Skin epidermis (tissue), 12 donors: ENCODE measurements around the gene LRBA.
"Not testable (repeated sequence)": the region's sequence is repeated elsewhere in the genome, so short reads cannot be mapped to it uniquely, and the experiment has no call there.

Experiments used
- H3K27ac ChIP-seq, 21 experiments: fragments of 200-600 bp; sonication (generic) in 11 of 21; one replicate each; pipeline ENCODE4 v1.5.0; 2020; ENCODE audit warnings: mild to moderate bottlenecking in 3 of 21, inconsistent platforms in 2 of 21, moderate library complexity in 2 of 21
- H3K4me3 ChIP-seq, 7 experiments: fragments of 200-600 bp; sonication (generic) in 2 of 7; one replicate each; pipeline ENCODE4 v1.5.0; 2020; ENCODE audit warnings: inconsistent platforms in 2 of 7, mild to moderate bottlenecking in 2 of 7, moderate library complexity in 1 of 7

LRBA gene

DNA sequence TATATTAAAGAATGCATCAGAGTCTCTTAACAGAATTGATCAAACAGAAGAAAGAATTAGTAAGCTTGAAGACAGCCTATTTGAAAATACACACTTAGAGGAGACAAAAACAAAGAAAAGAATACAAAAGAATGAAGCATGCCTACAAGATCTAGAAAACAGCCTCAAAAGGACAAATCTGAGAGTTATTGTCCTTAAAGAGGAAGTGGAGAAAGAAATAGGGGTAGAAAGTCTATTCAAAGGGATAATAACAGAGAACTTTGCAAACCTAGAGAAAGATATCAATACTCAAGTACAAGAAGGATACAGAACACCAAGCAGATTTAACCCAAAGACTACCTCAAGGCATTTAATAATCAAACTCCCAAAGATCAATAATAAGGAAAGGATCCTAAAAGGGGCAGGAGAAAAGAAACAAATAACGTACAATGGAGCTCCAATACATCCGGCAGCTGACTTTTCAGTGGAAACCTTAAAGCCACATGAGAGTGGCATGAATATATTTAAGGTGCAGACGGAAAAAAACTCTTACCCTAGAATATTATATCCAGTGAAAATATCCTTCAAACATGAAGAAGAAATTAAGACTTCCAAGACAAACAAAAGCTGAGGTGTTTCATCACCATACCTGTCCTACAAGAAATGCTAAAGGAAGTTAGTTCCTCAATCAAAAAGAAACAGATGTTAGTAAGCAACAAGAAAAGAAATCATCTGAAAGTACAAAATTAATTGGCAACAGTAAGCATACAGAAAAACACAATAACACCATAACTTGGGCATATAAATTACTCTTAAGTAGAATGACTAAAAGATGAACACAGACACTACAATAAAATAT lies 36.1 kb downstream of the LRBA start:
- Histone ChIP-seq H3K4me3 (no peak overlapping the region), H3K27ac (no peak overlapping the region)

DNA sequence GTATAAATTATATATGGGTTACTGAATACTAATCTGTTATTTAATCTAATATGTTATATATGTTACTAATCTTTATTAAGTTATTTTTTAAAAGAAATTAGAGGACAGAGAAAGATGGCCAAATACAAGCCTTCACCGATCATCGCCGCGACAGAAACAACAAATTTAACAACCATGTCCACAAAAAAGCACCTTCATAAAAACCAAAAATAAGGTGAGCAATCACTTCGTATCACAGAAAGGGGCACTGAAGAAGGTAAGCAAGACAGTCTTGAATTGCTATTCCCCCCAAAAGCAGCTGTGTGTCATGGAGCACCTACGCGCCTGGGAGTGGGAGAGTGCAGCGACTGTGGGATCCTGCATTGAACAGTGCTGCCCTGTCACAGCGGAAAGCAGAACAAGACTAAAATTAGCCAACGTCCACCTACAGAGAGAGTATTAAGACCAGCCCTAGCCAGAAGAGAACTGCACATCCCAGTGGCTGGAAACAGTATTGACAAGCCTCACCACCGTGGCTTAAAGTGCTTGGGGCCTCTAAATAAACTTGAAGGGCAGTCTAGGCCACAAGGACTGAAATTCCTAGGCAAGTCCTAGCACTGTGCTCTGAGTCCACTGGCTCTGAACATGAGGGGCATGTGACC lies 38.5 kb downstream of the LRBA start:
- H3K27ac ChIP-seq = no peak overlapping the region
- no peak overlapping the region for H3K4me3 ChIP-seq

DNA sequence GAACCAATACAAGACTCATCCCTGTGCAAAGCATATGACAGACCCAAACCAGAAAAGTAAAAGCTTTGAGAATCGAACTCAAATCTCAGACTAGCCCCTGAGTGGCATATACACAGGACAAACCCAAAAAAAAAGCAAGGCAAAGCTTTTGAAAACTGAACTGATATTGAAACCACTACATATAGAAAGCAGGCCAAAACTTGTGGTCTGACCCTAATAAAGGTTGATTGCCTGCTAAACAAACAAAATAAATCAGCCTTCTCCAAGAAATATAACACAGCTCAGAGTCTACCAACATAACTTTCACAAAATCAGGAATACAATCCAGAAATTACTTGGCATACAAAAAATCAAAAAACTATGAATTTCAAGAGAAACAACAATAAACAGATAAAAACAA lies 40.3 kb downstream of the LRBA start:
- Histone ChIP-seq H3K4me3 (no peak overlapping the region), H3K27ac (no peak overlapping the region)

DNA sequence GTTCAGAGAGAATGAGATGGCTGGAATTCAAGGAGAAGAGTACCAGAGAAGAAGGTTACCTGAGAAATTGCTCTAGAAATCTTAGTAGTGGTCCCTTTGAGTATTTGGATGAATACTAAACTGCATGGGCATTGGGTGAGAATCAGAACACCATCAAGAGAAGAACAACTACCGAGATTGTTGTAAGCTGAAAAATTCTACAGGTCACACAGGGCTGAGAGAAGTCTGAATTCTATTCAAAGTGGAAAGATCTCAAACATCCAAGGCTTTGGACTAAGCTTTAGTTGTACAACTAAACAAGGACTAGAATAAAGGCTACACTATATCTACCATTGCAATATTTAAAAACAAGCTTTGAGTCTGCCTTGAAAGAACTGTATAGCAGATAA lies 40.8 kb downstream of the LRBA start:
- no peak overlapping the region for H3K4me3 ChIP-seq
- no peak overlapping the region for H3K27ac ChIP-seq

DNA sequence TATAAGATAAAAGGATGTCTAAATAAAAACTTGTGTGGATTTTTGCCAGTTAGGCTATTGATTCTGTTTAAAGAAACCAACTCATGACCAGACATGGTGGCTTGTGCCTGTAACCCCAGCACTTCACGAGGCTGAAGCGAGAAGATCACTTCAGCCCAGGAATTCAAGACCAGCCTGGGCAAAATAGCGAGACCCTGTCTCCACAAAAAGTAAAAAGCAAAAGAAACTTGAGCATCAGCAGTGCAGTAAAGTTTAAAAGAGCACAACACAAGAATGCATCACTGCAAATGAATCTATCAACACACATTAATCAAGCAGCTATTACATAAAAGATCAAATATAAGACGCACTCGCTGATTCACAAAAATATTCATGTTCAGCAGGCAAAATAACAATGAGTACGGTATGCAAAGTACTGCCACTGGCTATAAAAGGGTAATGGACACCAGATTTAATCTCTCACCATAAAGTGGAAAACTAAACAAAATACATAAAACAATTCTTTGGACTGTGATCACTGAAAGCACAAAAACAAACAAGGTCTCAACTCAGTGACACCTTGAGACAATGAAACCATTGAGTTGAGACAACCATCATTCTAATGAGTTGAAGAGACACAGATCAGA lies 41.3 kb downstream of the LRBA start:
- Histone ChIP-seq H3K4me3 (no peak overlapping the region), H3K27ac (no peak overlapping the region)

DNA sequence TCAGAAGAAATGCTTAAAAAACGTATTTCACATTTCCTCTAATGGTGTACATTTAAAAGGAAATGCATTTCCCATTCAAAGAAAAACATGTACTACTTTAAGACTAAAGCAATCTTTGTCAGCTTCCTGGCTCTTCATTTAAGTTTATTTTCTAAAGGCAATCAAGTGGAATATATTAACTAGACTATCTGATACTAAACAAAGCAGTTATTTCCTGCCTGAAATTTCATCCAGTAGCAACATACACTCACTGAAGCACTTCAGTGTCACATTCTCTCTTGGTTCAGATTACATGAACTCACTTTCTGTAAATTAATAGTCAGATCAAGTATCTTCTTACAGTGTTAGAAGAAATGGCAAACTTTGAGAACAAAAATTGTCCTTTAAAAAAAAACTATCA lies 42.5 kb downstream of the LRBA start:
- Histone ChIP-seq H3K4me3 (no peak overlapping the region), H3K27ac (no peak overlapping the region)

DNA sequence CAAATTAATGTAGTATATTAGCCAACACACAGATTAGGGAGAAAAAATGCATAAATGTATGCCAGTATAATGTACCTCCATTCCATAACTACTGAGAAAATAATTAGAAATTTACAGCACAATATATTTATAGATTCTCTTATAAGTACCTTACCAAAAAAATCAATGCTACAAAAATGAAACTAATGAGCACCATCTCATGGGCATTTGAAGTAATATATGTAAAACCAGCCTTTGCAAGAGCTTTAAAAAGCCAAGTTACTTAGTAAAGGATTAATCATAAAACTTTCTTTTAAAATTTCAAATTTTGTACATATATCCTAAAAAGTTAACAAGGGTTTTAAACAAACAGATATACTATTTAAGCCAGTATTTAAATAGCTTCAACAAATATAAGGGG lies 43.2 kb downstream of the LRBA start:
- no peak overlapping the region for H3K4me3 ChIP-seq
- no peak overlapping the region for H3K27ac ChIP-seq

DNA sequence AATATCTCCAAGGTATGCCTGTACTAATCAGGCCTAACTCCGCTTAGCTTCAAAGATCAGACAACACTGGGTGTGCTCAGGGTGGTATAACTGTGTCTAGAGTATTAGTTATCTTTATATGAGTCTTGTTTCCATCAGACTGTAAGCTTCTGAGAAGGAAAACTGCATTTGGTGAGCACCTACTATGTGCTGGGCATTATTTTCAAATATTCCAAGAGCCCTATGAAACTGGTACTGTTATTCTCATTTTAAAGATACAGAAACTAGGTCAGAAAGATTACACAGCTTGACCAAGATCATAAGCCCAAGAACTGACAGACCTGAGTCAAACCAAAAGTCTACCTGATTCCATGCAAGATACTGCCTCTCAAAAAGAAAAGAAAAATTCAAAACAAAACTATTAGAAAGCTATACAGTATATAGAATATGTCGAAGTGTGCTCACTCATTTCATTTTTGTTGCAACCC lies 44.4 kb downstream of the LRBA start:
- Histone ChIP-seq H3K4me3 (no peak overlapping the region), H3K27ac (no peak overlapping the region)

DNA sequence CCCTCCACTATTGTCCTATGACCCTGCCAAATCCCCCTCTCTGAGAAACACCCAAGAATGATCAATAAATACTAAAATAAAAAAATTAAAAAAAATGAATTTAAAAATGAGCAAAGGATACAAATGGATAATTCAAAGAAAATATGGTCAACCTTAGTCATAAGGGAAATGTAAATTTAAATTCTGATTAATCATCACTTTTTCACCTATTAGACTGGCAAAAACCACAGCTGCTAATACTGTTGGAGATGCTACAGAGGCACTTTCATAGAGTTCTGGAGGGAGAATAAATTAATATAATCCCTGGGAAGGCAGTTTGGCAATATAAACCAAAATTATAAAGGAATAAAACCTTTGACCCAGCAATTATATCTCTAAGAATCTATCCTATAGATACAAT lies 50.3 kb downstream of the LRBA start:
- H3K27ac ChIP-seq = no peak overlapping the region

DNA sequence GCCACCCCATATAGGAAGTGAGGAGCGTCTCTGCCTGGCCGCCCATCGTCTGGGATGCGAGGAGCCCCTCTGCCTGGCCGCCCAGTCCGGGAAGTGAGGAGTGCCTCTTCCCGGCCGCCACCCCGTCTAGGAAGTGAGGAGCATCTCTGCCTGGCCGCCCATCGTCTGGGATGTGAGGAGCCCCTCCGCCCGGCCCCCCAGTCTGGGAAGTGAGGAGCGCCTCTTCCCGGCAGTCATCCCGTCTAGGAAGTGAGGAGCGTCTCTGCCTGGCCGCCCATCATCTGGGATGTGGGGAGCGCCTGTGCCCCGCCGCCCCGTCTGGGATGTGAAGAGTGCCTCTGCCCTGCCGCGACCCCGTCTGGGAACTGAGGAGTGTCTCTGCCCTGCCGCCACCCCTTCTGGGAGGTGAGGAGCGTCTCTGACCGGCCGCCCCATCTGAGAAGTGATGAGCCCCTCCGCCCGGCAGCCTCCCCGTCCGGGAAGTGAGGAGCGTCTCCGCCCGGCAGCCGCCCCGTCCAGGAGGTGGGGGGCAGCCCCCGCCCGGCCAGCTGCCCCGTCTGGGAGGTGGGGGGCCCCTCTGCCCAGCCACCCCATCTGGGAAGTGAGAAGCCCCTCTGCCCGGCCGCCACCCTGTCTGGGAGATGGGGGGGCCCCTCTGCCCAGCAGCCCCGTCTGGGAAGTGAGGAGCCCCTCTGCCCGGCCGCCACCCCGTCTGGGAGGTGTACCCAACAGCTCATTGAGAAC lies 51.3 kb downstream of the LRBA start:
- H3K4me3 ChIP-seq, H3K27ac ChIP-seq: not testable (repeated sequence)

More for the DNA sequence above, 50.3 kb downstream of the LRBA start:
- no peak overlapping the region for H3K4me3 ChIP-seq

DNA sequence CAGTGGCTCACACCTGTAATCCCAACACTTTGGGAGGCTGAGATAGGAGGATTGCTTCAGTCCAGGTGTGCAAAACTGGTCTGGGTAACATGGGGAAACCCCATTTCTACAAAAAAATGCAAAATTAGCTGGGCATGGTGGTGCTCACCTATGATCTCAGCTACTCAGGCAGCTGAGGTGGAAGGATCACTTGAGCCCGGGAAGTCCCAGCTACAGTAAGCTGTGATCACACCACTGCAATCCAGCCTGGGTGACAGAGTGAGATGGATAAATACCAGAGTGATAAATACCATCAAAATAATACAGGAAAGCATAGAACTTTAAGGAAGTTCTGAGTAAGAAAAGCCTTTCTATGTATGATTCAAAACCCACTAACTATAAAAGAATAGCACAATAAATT lies 52.8 kb downstream of the LRBA start:
- Histone ChIP-seq H3K4me3 (no peak overlapping the region), H3K27ac (no peak overlapping the region)

DNA sequence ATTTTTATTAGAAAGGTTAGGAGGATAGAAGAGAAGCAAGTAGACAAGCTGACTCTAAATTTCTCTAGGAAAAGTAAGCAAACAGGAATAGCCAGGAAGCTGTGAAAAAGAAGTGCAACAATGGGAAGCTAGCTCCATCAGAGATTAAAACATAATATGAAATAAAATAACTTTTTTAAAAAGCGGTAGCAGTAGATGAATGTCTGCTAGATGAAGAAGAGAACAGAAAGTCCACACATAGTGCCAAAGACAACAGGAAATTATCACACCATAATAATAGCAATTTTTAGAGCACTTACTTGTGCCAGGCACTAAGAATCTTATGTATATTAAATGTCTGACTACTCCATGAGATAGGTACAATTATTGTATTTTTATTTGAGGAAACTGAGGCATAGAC lies 53.5 kb downstream of the LRBA start:
- Histone ChIP-seq H3K27ac (no peak overlapping the region), H3K4me3 (no peak overlapping the region)

DNA sequence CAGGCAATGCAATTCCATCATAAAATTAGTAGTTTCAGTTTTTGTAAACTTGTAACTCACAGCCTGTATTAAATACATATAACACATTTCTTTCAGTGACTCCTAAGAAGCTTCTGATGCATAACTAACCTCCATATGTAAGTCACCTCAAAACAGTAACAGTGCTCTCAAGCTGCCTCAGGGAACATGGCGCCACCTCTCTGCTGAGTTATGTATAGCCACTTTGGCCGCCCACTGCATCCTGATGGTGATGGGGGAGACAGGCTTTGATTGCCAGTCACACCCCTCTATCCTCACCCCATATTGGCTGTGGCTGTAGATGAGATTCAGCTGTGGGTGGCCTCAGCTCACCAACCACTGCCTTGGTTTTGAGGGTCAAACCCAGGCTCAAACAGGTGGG lies 54.3 kb downstream of the LRBA start:
- H3K4me3 ChIP-seq = no peak overlapping the region
- no peak overlapping the region for H3K27ac ChIP-seq

DNA sequence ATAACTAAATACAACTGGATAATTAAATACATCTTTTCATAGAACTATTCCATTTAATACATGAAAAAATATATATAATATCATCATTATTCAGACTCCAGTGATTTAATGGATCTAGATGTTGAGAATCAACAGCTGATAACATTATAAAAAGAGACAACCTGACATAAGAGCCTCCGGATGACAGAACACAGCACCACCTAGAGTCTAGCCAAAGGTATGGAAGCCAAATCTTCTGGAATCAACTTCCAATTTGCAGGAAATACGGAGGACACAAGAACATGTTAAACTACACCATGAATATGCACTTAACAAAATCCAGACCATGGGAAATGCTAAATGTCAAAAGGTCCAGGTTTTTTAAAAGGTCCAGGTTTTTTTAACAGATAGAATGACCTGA lies 55.0 kb downstream of the LRBA start:
- Histone ChIP-seq H3K4me3 (no peak overlapping the region), H3K27ac (no peak overlapping the region)

DNA sequence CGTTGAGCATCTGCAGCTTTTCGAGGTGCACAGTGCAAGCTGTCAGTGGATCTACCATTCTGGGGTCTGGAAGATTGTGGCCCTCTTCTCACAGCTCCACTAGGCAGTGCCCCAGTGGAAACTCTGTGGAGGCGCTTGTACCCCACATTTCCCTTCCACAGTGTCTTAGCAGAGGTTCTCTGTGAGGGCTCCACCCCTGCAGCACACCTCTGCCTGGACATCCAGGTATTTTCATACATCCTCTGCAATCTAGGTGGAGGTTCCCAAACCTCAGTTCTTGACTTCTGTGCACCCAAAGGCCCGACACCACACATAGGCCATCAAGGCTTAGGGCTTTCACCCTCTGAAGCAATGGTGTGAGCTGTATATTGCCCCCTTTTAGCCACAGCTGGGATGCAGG lies 57.1 kb downstream of the LRBA start:
- not testable (repeated sequence) for H3K27ac ChIP-seq, H3K4me3 ChIP-seq

DNA sequence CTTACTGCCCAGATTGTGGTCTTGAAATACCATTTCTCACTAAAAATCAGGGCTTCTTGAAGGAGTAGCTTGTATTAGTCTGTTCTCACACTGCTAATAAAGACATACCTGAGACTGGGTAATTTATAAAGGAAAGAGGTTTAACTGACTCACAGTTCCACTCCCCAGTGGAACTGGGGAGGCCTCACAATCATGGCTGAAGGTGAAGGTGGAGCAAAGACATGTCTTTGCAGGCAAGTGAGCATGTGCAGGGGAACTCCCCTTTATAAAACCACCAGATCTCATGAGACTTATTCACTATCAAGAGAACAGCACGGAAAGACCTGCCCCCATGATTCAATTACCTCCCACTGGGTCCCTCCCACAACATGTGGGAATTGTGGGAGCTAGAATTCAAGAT lies 58.0 kb downstream of the LRBA start:
- not testable (repeated sequence) for H3K4me3 ChIP-seq

DNA sequence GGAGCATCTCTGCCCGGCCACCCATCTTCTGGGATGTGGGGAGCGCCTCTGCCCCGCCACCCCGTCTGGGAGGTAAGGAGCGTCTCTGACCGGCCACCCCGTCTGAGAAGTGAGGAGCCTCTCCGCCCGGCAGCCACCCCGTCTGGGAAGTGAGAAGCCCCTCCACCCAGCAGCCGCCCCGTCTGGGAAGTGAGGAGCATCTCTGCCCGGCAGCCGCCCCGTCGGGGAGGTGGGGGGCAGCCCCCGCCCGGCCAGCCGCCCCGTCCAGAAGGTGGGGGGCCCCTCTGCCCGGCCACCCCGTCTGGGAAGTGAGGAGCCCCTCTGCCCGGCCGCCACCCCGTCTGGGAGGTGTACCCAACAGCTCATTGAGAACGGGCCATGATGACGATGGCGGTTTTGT lies 61.2 kb downstream of the LRBA start:
- H3K4me3 ChIP-seq, H3K27ac ChIP-seq: not testable (repeated sequence)

More for the DNA sequence above, 58.0 kb downstream of the LRBA start:
- not testable (repeated sequence) for H3K27ac ChIP-seq

DNA sequence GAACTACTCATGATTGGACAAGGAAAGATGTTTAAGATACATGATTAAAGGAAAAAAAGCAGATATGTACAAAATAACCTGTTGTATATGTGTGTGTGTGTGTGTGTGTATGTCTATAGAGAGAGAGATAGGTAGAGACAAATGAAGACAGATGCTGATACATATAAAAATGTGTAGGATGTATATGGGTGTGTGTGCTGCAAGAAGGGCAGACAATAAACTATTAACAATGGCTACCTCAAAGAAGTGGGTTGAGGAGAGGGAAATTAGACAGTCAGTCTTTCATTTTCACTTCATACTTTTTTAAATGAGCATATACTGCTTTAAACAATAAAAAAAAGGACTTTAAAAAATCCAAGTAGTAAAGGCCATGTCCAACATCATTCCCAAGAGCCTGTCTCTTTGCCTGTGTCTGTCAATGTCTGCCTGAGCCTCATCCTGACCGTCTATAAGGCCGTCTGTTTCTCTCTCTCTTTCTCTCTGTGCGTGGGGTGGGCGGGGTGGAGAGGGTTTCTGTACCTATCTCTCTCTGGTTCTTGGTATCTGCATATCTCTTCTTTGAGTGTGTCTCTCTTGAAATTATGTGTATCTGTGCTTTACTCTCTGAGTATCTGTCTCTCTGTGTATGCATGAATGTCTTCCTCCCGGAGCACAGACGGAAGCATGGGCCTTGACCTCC lies 62.8 kb downstream of the LRBA start:
- no peak overlapping the region for H3K27ac ChIP-seq
- no peak overlapping the region for H3K4me3 ChIP-seq

DNA sequence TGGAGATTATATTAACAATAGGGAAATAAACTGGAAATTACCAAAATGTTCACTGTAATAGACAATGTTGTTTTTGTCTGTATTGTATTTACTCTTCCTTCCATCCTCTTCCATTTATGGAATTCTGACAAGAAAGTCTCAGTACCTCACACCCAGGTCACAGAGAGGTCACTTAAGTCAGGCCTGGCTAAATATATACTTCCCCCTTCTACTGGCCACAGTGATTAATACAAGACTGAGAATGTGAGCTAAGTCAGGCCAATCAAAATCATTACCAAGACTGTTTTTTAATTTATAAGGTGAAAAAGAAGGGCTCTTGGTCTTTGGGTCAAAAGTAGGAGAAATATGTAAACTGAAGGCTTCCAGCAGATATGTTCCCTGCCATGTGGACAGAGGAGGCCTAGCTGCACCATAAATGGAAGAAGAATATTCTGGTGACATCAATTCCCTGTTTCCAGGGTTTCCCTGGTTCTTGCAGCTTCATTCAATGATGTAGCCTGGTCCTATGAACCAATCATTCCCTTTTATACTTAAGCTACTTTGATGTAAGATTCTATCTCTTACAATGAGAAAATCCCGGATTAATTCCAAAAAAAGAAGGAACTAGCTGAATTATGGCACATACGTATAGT lies 64.3 kb downstream of the LRBA start:
- H3K27ac ChIP-seq = no peak overlapping the region
- H3K4me3 ChIP-seq = no peak overlapping the region
